OCI-LY3 (cell line): ENCODE results near the gene SMCO1.

Experiments used
- EZH2phosphoT487 ChIP-seq: fragments of 200-600 bp; shearing (Covaris generic); IDR thresholded peaks from 2 replicates; pipeline ENCODE4 v1.6.1; 2018; ENCODE audit warnings: antibody characterized with exemption, mixed run types, low read depth
- TF ChIP-seq, protein P1 (sequence below): fragments of 200-600, 300-600 bp; sonication (generic); IDR thresholded peaks from 2 replicates; pipeline ENCODE4 v1.5.1; 2014; ENCODE audit warnings: antibody characterized with exemption, low read length, low read depth

DNA sequence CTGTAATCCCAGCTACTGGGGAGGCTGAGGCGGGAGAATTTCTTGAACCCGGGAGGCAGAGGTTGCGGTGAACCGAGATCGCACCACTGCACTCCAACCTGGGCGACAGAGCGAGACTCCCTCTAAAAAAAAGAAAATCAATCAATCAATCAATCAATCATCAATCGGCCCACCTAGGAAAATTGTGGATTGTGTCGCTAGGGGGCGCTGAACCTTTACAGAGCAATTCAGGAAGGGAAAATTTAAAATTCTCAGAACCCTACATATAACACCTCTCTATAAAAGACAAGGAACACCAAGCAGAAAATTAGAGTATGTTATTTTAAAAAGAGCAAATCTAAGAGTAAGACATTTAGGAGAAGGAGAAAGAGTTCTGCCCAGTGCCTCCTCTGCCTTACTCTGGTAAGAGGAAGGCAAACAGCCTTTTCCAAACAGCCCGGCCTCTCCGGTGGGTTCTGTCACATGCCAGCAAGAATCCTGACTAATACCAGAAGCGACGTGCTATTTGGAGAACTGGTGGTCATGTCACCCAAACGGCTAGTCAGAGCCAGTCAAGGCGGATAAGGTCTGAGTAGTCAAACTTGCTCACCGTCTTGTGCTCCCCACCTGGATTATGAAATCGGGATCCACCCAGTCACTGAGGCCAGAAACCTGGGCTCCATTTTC is 22.3 kb upstream of the SMCO1 start:
- TF ChIP-seq, protein P1, sequence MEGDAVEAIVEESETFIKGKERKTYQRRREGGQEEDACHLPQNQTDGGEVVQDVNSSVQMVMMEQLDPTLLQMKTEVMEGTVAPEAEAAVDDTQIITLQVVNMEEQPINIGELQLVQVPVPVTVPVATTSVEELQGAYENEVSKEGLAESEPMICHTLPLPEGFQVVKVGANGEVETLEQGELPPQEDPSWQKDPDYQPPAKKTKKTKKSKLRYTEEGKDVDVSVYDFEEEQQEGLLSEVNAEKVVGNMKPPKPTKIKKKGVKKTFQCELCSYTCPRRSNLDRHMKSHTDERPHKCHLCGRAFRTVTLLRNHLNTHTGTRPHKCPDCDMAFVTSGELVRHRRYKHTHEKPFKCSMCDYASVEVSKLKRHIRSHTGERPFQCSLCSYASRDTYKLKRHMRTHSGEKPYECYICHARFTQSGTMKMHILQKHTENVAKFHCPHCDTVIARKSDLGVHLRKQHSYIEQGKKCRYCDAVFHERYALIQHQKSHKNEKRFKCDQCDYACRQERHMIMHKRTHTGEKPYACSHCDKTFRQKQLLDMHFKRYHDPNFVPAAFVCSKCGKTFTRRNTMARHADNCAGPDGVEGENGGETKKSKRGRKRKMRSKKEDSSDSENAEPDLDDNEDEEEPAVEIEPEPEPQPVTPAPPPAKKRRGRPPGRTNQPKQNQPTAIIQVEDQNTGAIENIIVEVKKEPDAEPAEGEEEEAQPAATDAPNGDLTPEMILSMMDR = peak; percentile 78
- TF ChIP-seq EZH2phosphoT487 = no peak
